ENCODE results near the gene PABPN1L. TPM values are rescaled to one million over a fixed set of nuclear protein-coding genes. Genes with fewer than 3 reads are reported as not detected.

Gene PABPN1L
- total and polyA plus RNA-seq, 2 of the 4 experiments (the other 2 are of a cell fraction), result not detected

DNA sequence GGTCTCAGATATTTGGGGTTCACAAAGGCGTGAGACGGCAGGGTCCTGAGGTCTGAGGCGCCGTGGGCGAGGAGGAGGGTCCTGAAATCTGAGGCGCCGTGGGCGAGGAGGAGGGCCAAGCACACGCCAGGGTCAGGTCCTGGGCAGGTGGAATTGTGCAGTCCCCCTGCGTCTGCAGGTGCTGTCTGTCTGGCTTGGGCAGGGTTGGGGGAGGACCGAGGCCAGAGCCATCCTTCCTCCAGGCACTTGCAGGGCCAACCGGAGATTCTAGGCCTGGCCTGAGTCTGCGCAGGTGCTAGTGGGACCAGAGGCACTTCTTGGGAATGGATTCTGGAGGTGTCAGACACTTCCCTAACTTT, 52.3 kb downstream of the PABPN1L start:
- POLR2A ChIA-PET (ENCODE audit: unreplicated experiment), result no interaction called here
- peaks cover 5% of the 10 kb centered on the region for H3K9me1 ChIP-seq (ENCODE audit: insufficient read depth, low read length)
- no peak overlapping the region for H4K5ac ChIP-seq (ENCODE audit: low read depth, low read length)
- no peak overlapping the region for H2AFZ ChIP-seq (replicated peaks; ENCODE audit: low read length, poor library complexity)
- no peak overlapping the region for H3K56ac ChIP-seq (ENCODE audit: extremely low read depth, insufficient read depth, low read length)
- H3K18ac ChIP-seq (ENCODE audit: low read depth, low read length), result no peak overlapping the region
- no TSS peak for BruUV-seq (replicated peaks)
- no peak overlapping the region for H3K4me3 ChIP-seq (ENCODE audit: insufficient read depth, low read depth, low read length)
- no peak overlapping the region for H3K23ac ChIP-seq (ENCODE audit: low read depth, low read length)
- CTCF ChIA-PET, result no interaction called here
- in situ Hi-C loops (cut with MboI; ENCODE audit: low sequenced_read_pairs) (no loop called here), dilution Hi-C loops (cut with HindIII; ENCODE audit: low sequenced_read_pairs, unreplicated experiment) (no loop called here), intact Hi-C loops (cut with micrococcal nuclease) (loop anchor here (5.0 kb wide), 1 partner anchor 403 kb away; the partner anchor contains the start of gene ZNF778)
- 100% methylated on average over 1 of the region's 13 CpGs; no CpG with 5 or more reads in 1 of the 2 experiments for WGBS, 2 experiments (ENCODE audit: extremely low coverage in 2 of 2, insufficient read length in 1 of 2)
- H3K9ac ChIP-seq (ENCODE audit: low read depth, low read length), result no peak overlapping the region
- ATAC-seq (ENCODE audit: low read depth) (no peak), DNase-seq (no peak)
- peaks cover 6% of the 10 kb centered on the region for H3K36me3 ChIP-seq (ENCODE audit: control insufficient read depth, insufficient read depth, low read length)
- no peak overlapping the region for H3K14ac ChIP-seq (replicated peaks; ENCODE audit: low read depth, low read length)
- no peak overlapping the region for H2AK9ac ChIP-seq (replicated peaks; ENCODE audit: low read depth, low read length, poor library complexity)
- H2BK20ac ChIP-seq (ENCODE audit: low read depth, low read length), result no peak overlapping the region
- peaks cover 4 to 25% of the 10 kb centered on the region in 2 experiments; a peak in 2 of 4 replicates for H3K79me1 ChIP-seq (ENCODE audit: low read depth in 1 of 2, low read length in 2 of 2)
- H3K9me3 ChIP-seq (ENCODE audit: control insufficient read depth, insufficient read depth, low read length), result no peaks in the 10 kb centered on the region
- no peak overlapping the region for H3K27ac ChIP-seq (ENCODE audit: insufficient read depth, low read length)
- H2BK5ac ChIP-seq (ENCODE audit: low read depth, low read length, poor library complexity, severe bottlenecking), result no peak overlapping the region
- H4K20me1 ChIP-seq (ENCODE audit: insufficient read depth, low read length), result peaks cover 21% of the 10 kb centered on the region
- H2BK120ac ChIP-seq (ENCODE audit: low read depth, low read length), result no peak overlapping the region
- no peak overlapping the region for H3K4ac ChIP-seq (ENCODE audit: low read depth, low read length)
- H3K4me2 ChIP-seq (ENCODE audit: low read depth, low read length), result no peak overlapping the region
- peaks cover 24% of the 10 kb centered on the region for H3K4me1 ChIP-seq (ENCODE audit: control insufficient read depth, insufficient read depth, low read length)
- H2AK5ac ChIP-seq (ENCODE audit: low read depth, low read length), result no peak overlapping the region
- TF ChIP-seq RAD21 (IDR thresholded peaks at IDR 0.05; ENCODE audit: low read length) (no peak), RCOR1 (IDR thresholded peaks at IDR 0.05; ENCODE audit: insufficient replicate concordance, low read length) (no peak), FOS (IDR thresholded peaks at IDR 0.05; ENCODE audit: low read depth, low read length) (no peak), MAFK (IDR thresholded peaks at IDR 0.05; ENCODE audit: low read depth, low read length) (no peak), SMC3 (IDR thresholded peaks at IDR 0.05; ENCODE audit: low read depth, low read length) (no peak), CEBPB (IDR thresholded peaks at IDR 0.05; ENCODE audit: low read depth, low read length) (no peak), MXI1 (IDR thresholded peaks at IDR 0.05; ENCODE audit: borderline replicate concordance, low read depth, low read length) (no peak), MAZ (IDR thresholded peaks at IDR 0.05; ENCODE audit: borderline replicate concordance, low read depth, low read length) (no peak), BHLHE40 (IDR thresholded peaks at IDR 0.05; ENCODE audit: low read depth, low read length) (no peak), POLR2A (IDR thresholded peaks at IDR 0.05; ENCODE audit: low read depth, low read length) (no peak)
- TF ChIP-seq, protein P1, sequence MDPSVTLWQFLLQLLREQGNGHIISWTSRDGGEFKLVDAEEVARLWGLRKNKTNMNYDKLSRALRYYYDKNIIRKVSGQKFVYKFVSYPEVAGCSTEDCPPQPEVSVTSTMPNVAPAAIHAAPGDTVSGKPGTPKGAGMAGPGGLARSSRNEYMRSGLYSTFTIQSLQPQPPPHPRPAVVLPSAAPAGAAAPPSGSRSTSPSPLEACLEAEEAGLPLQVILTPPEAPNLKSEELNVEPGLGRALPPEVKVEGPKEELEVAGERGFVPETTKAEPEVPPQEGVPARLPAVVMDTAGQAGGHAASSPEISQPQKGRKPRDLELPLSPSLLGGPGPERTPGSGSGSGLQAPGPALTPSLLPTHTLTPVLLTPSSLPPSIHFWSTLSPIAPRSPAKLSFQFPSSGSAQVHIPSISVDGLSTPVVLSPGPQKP (IDR thresholded peaks at IDR 0.05; ENCODE audit: borderline replicate concordance, low read depth, low read length), result no peak
- TF ChIP-seq, protein P2, sequence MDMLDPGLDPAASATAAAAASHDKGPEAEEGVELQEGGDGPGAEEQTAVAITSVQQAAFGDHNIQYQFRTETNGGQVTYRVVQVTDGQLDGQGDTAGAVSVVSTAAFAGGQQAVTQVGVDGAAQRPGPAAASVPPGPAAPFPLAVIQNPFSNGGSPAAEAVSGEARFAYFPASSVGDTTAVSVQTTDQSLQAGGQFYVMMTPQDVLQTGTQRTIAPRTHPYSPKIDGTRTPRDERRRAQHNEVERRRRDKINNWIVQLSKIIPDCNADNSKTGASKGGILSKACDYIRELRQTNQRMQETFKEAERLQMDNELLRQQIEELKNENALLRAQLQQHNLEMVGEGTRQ (IDR thresholded peaks at IDR 0.05; ENCODE audit: low read depth, low read length), result no peak
- TF ChIP-seq, protein P3, sequence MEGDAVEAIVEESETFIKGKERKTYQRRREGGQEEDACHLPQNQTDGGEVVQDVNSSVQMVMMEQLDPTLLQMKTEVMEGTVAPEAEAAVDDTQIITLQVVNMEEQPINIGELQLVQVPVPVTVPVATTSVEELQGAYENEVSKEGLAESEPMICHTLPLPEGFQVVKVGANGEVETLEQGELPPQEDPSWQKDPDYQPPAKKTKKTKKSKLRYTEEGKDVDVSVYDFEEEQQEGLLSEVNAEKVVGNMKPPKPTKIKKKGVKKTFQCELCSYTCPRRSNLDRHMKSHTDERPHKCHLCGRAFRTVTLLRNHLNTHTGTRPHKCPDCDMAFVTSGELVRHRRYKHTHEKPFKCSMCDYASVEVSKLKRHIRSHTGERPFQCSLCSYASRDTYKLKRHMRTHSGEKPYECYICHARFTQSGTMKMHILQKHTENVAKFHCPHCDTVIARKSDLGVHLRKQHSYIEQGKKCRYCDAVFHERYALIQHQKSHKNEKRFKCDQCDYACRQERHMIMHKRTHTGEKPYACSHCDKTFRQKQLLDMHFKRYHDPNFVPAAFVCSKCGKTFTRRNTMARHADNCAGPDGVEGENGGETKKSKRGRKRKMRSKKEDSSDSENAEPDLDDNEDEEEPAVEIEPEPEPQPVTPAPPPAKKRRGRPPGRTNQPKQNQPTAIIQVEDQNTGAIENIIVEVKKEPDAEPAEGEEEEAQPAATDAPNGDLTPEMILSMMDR (conservative IDR thresholded peaks at IDR 0.05; ENCODE audit: low read depth, low read length), result no peak
- no peaks in the 10 kb centered on the region for H3K27me3 ChIP-seq (ENCODE audit: control insufficient read depth, insufficient read depth, low read length)
- H4K91ac ChIP-seq (ENCODE audit: insufficient read depth, low read depth, low read length), result no peak overlapping the region
- H4K8ac ChIP-seq (ENCODE audit: low read depth in 2 of 2, low read length in 2 of 2), result no peak overlapping the region
- no peak overlapping the region for H2BK15ac ChIP-seq (ENCODE audit: low read depth, low read length)

Measured in IMR-90 (cell line).